HL-60 (cell line): ENCODE measurements around the gene BEX2.

Source experiments
- DNase-seq, 2 experiments: peaks; one replicate each; pipeline ENCODE4 v3.0.0-alpha.2; 2010 to 2020; ENCODE audit warnings: low read depth in 1 of 2, low spot score in 1 of 2
- H3K27ac ChIP-seq: fragments of 250-450 bp; sonication (Bioruptor Pico); replicated peaks from 2 replicates; pipeline ENCODE4 v1.5.1; 2020; ENCODE audit warnings: mild to moderate bottlenecking, moderate library complexity
- H3K27me3 ChIP-seq: fragments of 250-450 bp; sonication (Bioruptor Pico); 2 replicates; pipeline ENCODE4 v1.5.1; 2021; ENCODE audit warnings: mild to moderate bottlenecking, moderate library complexity; ENCODE audit not compliant: insufficient read depth, poor library complexity, severe bottlenecking
- H3K4me3 ChIP-seq: replicated peaks from 2 replicates; pipeline ENCODE4 v1.5.1; 2011; ENCODE audit warnings: mild to moderate bottlenecking, control low read depth, low read length; ENCODE audit not compliant: insufficient read depth
- CTCF ChIP-seq: IDR thresholded peaks from one replicate; pipeline ENCODE4 v1.5.1; 2011; ENCODE audit warnings: low read length, control low read depth, inconsistent platforms; ENCODE audit not compliant: insufficient read depth
- GABPA ChIP-seq: IDR thresholded peaks from 2 replicates; pipeline ENCODE4 v1.6.1; 2012; ENCODE audit warnings: low read depth
- POLR2AphosphoS5 ChIP-seq: IDR thresholded peaks from 2 replicates; pipeline ENCODE4 v1.6.1; 2012; ENCODE audit warnings: low read depth
- REST ChIP-seq: IDR thresholded peaks from 2 replicates; pipeline ENCODE4 v1.6.1; 2012; ENCODE audit warnings: low read depth; ENCODE audit not compliant: insufficient replicate concordance
- SPI1 ChIP-seq: IDR thresholded peaks from 2 replicates; pipeline ENCODE4 v1.6.1; 2012; ENCODE audit warnings: low read depth, mild to moderate bottlenecking, borderline replicate concordance

The BEX2 gene

DNA sequence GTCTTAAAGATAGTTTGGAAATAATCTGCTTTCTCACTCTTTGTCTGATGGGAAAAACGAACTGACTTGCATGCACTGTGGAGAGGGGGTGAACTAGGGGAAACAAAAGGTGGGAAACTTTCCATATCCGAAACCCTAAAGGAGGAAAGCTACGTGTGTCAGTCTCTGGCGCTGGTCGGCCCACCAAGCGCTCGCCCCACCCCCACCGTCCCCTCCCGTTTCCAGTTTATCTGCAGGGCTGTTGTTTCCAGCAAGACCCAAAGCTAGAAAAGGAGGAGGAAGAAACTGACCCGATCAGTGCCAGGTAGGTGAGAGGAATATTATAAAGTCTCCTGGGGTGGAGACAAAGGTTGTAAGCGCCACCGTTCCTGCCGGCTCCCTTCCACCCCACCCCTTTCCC is 46.1 kb upstream of the BEX2 start:
- Histone ChIP-seq H3K27me3 (peaks cover 14% of the 10 kb centered on the region), H3K27ac (no peak overlapping the region), H3K4me3 (no peak overlapping the region)
- no peak for DNase-seq
- no peak for TF ChIP-seq CTCF
- no peak for TF ChIP-seq SPI1
- TF ChIP-seq GABPA: no peak
- TF ChIP-seq REST: no peak
- TF ChIP-seq POLR2AphosphoS5: no peak

GRCh38 chrX:103356130-103356798 is 45.5 kb upstream of the BEX2 start, which contains the start of gene TCEAL9:
Gene TCEAL9 (plus strand): TSS chrX:103356506. CDS start chrX:103357685, 1,179 bp downstream.
- TF ChIP-seq GABPA: no peak
- no peak for TF ChIP-seq REST
- no peak for TF ChIP-seq CTCF
- TF ChIP-seq POLR2AphosphoS5: no peak
- no peak for TF ChIP-seq SPI1
- no peak for DNase-seq

DNA sequence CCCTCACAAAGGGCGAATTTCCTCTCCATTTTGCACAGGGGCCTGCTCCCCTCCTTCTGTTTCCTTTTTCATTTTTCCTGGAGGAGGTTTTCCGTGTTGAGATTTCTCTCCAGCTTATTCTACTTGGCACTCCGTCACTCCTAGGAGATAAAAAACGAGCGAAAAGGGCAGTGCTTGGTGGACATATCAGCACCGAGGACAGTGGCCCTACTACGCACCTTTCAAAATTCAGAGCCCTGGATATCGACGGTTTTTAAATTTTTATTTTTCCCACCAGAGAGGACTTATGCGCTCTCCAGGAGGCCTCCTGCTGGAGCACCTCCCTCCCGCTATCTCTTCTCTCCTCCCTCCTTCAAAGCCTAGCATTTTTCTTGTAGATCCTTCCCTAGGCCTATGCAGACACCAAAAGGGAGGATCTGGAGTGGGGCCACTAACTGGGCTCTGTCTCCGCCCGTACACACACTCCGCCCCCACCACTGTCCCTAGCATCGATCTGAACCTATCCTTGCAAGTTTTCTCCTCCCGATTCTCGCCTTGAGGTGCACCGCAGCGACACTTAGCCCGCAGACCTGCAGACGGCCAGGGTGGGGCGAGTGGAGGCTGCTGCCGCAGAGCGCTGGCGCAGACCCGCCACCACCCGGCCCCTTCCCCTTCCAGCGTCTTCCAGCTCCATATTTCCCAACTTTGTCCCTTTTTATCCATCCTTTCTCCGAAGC is 37.0 kb upstream of the BEX2 start:
- TF ChIP-seq REST (no peak), SPI1 (no peak), GABPA (no peak), CTCF (no peak), POLR2AphosphoS5 (no peak)
- H3K27ac ChIP-seq: no peak overlapping the region
- DNase-seq: no peak
- H3K27me3 ChIP-seq: peaks cover 7% of the 10 kb centered on the region
- no peak overlapping the region for H3K4me3 ChIP-seq

More at GRCh38 chrX:103356130-103356798, 45.5 kb upstream of the BEX2 start, which contains the start of gene TCEAL9:
- peaks cover 14% of the 10 kb centered on the region for H3K27me3 ChIP-seq
- H3K27ac ChIP-seq: no peak within 1 kb of the TSS
- H3K4me3 ChIP-seq: no peak within 1 kb of the TSS
